ENCODE measurements around the gene MYRF. TPM values are rescaled to one million over a fixed set of nuclear protein-coding genes. Genes with fewer than 3 reads are reported as not detected.

Gene MYRF
- total and polyA plus RNA-seq, 9 of the 15 experiments (the other 6 are each of a cell fraction or from before 2014, with no cell fraction given) = 2.3 to 25.8 (median 7.1) TPM

DNA sequence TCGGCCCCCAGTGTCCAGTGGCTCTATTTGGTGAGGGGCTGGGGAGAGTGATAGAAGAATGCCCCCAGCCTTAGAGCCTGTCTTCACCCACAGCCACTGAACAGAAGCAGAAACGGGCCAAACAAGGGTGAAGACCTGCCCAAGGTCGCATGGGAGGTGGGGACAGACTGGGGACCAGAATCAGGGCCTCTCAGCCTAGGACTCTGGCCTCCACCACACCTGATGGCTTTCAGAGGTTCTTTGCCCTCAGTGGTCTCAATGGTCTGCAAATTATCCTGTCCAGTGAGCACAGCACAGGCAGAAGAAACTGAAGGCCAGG, 4.5 kb upstream of the MYRF start:
- CTCF ChIA-PET (ENCODE audit: low intra/inter-chr PET ratio) = interaction anchor here (0.6 to 1.5 kb wide), 5 partner anchors 14 to 1057 kb away, joined by 3 to 10 read pairs (median 3); partner anchors contain the start of gene NXF1
- POLR2A ChIA-PET = interaction anchor here (1.1 to 2.2 kb wide), 3 partner anchors 33 to 45 kb away, joined by 3 to 8 read pairs (median 4); partner anchors contain the start of genes FEN1 and TMEM258
- H4K20me1 ChIP-seq (replicated peaks; ENCODE audit: control insufficient read depth, insufficient read depth, low read length) = no peaks in the 10 kb centered on the region
- ATAC-seq = peak; percentile 3
- H2AFZ ChIP-seq (ENCODE audit: low read depth, low read length) = peak overlapping the region; percentile 97
- no peaks in the 10 kb centered on the region for H3K36me3 ChIP-seq (ENCODE audit: control insufficient read depth, insufficient read depth, low read length)
- 36% methylated on average over 3 of the region's 3 CpGs for WGBS (ENCODE audit: insufficient coverage, low coverage, missing lambda C conversion rate)
- H3K4me3 ChIP-seq = no peak overlapping the region
- H3K4me2 ChIP-seq (ENCODE audit: insufficient read depth, low read length) = no peak overlapping the region
- peak; percentile 3 for TF ChIP-seq DACH1 (IDR thresholded peaks at IDR 0.05; ENCODE audit: partially characterized antibody)
- 0 out of 2 replicates have a peak, but pooled peaks have one; percentile 6 for TF ChIP-seq TOE1 (IDR thresholded peaks at IDR 0.05; ENCODE audit: borderline replicate concordance)
- no peak for TF ChIP-seq TOE1 (CRISPR knock-in tag; IDR thresholded peaks at IDR 0.05; ENCODE audit: borderline replicate concordance, low read depth)
- 0 out of 2 replicates have a peak, but pooled peaks have one; percentile 6 for TF ChIP-seq GABPA (tag; conservative IDR thresholded peaks at IDR 0.05; ENCODE audit: low read depth)
- no peak for TF ChIP-seq NR2C2 (CRISPR knock-in tag; IDR thresholded peaks at IDR 0.05)
- 0 out of 2 replicates have a peak, but pooled peaks have one; percentile 37 for TF ChIP-seq NR2C2 (tag; IDR thresholded peaks at IDR 0.05)
- peak; percentile 49; the same call in 1 of the 2 replicates for TF ChIP-seq ZFX (CRISPR knock-in tag; IDR thresholded peaks at IDR 0.05)
- peak; percentile 51; the same call in 1 of the 2 replicates for TF ChIP-seq ESRRA (IDR thresholded peaks at IDR 0.05; ENCODE audit: borderline replicate concordance, low read depth)
- no peak for TF ChIP-seq SMAD3 (CRISPR knock-in tag; conservative IDR thresholded peaks at IDR 0.05)
- TF ChIP-seq XRCC5 (IDR thresholded peaks at IDR 0.05; ENCODE audit: low read depth, low read length) = 0 out of 2 replicates have a peak, but pooled peaks have one; percentile 18
- no peak; the same call in 1 of the 2 replicates for TF ChIP-seq NR2C1 (IDR thresholded peaks at IDR 0.05)
- TF ChIP-seq NR2C1 (tag; IDR thresholded peaks at IDR 0.05) = peak; percentile 7; the same call in 1 of the 2 replicates
- TF ChIP-seq ZNF121 (CRISPR knock-in tag; conservative IDR thresholded peaks at IDR 0.05) = no peak
- H3K9me3 ChIP-seq (replicated peaks; ENCODE audit: control insufficient read depth, insufficient read depth, low read depth, low read length) = no peaks in the 10 kb centered on the region
- peaks cover 44 to 88% of the 10 kb centered on the region in 2 experiments for H3K4me1 ChIP-seq (replicated peaks in 1 of 2; ENCODE audit: control insufficient read depth in 2 of 2, insufficient read depth in 2 of 2, low read length in 2 of 2)
- H3K9ac ChIP-seq (ENCODE audit: insufficient read depth in 1 of 2, low read depth in 2 of 2, low read length in 2 of 2) = peak overlapping the region in 1 of 2 experiments; percentile 69; a peak in 3 of 4 replicates
- no peaks in the 10 kb centered on the region for H3K27me3 ChIP-seq (ENCODE audit: control insufficient read depth in 2 of 2, insufficient read depth in 2 of 2, low read length in 2 of 2)
- intact Hi-C loops (cut with micrococcal nuclease) = loop anchor here (5.0 kb wide), 1 partner anchor 359 kb away; no protein-coding TSS in a partner anchor
- H3K27ac ChIP-seq (ENCODE audit: extremely low read depth, low read depth, low read length) = no peak overlapping the region
- no peak for DNase-seq (ENCODE audit: extremely low read depth in 1 of 4, low spot score in 3 of 4)
- no TSS peak for BruUV-seq (replicated peaks)
- FAIRE-seq = no peak
- H3K79me2 ChIP-seq (ENCODE audit: control insufficient read depth, insufficient read depth, low read length) = peaks cover 4% of the 10 kb centered on the region; the same call in 2 of the 3 replicates
- in situ Hi-C loops (cut with MboI) = loop anchor here (5.0 kb wide), 1 partner anchor 44 kb away; the partner anchor contains the start of genes FEN1 and TMEM258
- no peaks in the 10 kb centered on the region for H3K9me1 ChIP-seq (ENCODE audit: control insufficient read depth, insufficient read depth, low read length)

All from K562 (cell line).